COLO829 (cell line): ENCODE results near the gene WRNIP1.
"Not testable (repeated sequence)": the region's sequence is repeated elsewhere in the genome, so short reads cannot be mapped to it uniquely, and the experiment has no call there.

ENCODE experiments used
- DNase-seq: peaks from one replicate; pipeline ENCODE4 v3.0.0; 2012; ENCODE audit warnings: low spot score

The WRNIP1 gene

DNA sequence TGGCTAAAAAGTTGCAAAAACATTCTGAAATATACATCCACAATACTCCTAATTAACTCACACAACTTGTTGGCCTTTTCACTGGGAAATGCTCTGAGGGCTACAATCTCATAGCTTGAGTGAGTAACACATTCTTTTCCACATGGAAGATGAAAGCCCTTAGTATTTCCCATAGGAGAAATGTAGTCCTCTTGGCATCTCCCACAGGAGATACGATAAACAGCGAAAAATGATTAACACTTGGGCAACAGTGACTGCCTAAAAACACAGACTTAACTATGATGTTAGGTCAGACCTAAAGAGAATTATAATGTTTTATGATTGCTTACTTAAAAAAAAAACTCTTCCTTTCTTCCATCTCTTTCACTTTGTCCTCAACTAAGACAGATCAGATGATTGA, 23.4 kb upstream of the WRNIP1 start:
- no peak for DNase-seq

GRCh38 chr6:2743280-2744208, 21.6 kb upstream of the WRNIP1 start:
- no peak for DNase-seq

- DNase-seq, result no peak
Observed at GRCh38 chr6:2744209-2744771, 20.9 kb upstream of the WRNIP1 start.

DNA sequence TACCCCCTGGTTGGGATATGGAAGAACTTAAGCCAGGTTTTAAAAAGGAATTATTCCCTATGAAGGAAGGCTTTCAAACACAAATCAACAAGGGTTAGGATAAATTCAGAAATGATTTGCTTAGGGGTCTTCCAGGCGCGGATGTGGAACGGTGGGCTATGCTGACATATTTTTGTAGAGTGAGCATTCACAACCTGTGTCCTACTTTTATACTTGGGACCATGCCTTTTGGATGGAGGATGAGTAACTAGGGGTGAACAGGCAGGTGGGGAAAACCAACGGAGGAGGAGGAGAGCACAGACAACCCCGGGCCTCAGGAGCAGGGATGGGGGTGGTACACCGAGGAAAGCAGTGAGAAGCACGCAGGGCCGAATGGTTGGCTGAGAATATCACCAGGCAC, 20.4 kb upstream of the WRNIP1 start:
- no peak for DNase-seq

DNA sequence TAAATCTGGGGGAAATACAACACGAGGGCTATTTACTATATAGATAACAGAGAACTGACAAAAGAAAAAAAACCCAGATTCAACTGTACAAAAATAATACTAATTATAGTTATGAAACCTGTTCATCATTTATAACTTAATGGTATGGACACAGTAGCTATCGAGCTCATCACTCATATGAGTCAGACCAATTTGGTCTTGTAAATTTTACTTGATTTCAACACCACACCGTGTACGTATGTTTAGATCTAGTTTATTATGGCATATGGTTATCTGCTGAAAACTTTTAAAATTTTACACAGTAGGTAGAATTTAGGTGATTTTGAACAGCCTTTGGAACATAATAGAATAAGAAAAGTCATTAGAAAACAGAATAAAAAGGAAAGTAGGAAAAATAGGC, 19.9 kb upstream of the WRNIP1 start:
- DNase-seq, result no peak

GRCh38 chr6:2746557-2747061, 18.6 kb upstream of the WRNIP1 start:
- DNase-seq, result no peak

DNA sequence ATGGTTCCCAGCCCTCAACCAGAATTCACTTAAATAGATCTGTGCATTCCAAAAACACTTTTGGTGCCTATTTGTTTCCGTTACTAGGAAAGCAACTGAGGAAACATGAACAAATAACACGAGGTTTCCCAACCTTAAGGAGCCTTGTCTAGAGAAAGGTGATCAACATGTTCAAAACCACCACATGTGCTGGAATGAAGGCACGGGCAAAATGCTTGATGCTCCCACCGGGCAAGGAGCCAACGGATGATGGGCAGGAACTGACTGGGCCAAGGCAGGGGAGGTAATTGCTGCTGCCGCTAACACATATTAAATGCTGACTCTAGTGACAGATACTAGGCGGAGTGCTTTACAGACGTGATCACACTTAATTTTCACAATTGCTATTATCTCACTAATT, 17.0 kb upstream of the WRNIP1 start:
- no peak for DNase-seq

GRCh38 chr6:2749969-2750600, 15.1 kb upstream of the WRNIP1 start:
- DNase-seq, result peak; percentile 85

- no peak for DNase-seq
Observed at GRCh38 chr6:2750832-2751231, 14.4 kb upstream of the WRNIP1 start, which contains the start of gene MYLK4. Gene MYLK4, minus strand, starts transcription at chr6:2750922. Its CDS starts 1,628 bp downstream, at chr6:2749294.

- DNase-seq, result no peak
Observed at GRCh38 chr6:2751871-2752270, 13.3 kb upstream of the WRNIP1 start.

DNA sequence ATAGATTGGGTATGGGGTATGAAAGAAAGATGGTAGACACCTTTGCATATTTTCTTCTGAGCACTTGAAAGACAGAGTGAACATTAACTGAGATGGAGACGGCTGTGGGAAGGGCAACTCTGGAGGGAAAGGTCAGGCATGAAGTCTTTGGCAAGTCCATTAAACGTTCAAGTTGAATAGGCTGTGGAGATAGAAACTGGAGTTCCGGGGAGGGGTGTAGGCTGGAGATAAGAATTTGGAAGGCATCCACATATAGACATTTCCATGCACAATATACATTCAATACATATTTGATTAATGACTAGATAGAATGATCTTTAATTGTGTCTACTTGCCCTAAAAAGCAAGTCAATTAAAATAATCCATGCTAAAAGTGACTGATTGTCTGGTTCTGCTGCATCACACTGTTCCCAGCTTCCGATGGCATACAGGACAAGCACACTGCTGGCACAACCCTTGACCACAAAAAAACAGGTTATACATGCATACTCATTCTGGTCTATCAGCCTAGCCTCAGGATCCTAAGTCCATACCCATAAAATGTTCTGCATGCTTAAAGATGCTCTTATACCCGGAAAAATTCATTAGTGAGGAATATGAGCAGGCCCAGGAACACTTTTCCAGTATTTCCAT, 12.6 kb upstream of the WRNIP1 start:
- no peak for DNase-seq

- DNase-seq, result no peak
Observed at GRCh38 chr6:2753110-2753489, 12.1 kb upstream of the WRNIP1 start.

DNA sequence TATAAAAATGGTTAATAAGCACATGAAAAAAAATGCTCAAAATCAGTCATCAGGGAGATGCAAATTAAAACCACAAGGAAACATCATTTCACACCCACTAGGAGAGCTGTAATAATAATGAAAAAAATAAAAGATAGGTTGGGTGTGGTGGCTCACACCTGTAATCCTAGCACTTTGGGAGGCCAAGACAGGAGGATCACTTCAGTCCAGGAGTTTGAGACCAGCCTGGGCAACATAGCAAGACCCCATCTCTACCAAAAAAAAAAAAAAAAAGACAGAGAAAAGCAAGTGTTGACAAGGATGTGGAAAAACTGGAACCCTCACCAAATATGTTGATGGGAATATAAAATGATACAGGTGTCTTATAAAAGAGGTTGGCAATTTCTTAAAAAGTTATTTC, 11.4 kb upstream of the WRNIP1 start:
- no peak for DNase-seq

- DNase-seq, result peak; percentile 75
Observed at GRCh38 chr6:2754393-2754792, 10.8 kb upstream of the WRNIP1 start.

DNA sequence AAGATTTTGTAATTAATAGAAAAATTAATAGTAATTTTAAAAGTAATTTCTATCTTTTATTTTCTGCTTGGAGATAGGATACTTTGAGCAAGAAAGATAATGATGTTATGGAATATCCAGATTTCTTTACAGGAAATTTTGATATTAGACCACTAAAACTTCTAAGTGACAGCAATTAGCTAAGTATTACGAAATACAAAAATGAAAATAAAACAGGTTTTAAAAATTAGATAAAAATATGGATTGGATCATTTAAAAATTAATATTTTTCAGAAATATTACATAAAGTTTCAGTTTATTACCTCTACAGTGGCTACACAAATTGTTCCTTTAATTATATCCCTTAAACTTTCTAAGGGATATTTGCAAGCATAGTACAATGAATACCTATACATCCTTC, 10.3 kb upstream of the WRNIP1 start:
- DNase-seq, result no peak

DNA sequence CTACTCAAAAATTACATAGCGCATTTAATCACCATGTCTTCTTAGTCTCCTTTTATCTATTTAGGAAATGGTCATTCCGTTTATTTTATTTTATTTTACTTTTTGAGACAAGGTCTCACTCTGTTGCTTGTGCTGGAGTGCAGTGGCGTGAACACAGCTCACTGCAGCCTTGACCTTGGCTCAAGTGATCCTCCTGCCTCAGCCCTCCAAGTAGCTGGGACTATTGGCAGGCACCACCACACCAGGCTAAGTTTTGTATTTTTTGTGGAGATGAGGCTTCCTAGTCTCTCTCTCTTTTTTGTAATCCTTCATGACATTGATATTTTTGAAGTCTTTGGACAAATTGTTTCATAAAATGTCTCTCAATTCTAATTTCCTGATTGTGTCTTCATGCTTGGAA, 9.7 kb upstream of the WRNIP1 start:
- no peak for DNase-seq

- no peak for DNase-seq
Observed at GRCh38 chr6:2756241-2756640, 9.0 kb upstream of the WRNIP1 start.

DNA sequence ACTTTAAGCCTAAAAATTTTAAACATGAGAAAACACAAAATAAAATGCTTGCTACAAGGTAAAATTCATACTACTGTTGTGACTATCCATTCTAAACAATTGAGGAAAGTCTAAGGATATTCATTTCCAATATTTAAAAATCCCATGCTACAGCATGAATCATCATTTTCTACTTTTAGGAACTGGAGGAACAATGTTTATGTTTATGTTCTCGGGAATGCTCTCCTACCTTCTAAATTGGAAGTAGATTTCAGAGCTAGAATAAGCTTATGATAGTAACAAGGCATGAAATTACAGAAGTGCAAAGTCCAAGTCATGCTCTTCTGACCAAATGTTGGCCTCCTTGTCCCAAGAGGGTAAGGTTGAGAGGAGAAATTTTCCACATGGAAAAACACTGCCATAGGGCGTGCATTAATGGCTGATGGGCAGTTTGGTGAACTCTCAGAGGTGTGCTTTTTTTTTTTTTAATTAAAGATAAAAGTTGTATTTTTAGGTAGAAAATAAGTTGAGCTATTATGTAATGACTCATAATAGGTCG, 8.4 kb upstream of the WRNIP1 start:
- no peak for DNase-seq

DNA sequence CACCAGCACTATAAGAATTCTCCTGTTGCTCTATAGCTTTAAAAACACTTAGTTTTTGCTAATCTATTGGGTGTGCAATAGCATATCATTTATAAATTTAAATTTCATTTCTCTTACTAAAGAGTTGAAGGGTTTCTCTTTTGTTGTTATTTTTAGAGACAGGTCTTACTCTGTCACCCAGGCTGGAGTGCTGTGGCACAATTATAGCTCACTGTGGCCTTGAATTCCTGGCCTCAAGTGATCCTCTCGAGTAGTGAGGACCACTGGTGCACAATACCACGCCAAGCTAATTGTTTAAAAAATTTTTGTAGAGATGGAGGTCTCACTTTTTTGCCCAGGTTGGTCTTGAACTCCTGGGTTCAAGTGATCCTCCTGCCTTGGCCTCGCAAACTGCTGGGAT, 6.2 kb upstream of the WRNIP1 start:
- DNase-seq, result no peak

GRCh38 chr6:2760882-2761842, 4.0 kb upstream of the WRNIP1 start:
- no peak for DNase-seq

DNA sequence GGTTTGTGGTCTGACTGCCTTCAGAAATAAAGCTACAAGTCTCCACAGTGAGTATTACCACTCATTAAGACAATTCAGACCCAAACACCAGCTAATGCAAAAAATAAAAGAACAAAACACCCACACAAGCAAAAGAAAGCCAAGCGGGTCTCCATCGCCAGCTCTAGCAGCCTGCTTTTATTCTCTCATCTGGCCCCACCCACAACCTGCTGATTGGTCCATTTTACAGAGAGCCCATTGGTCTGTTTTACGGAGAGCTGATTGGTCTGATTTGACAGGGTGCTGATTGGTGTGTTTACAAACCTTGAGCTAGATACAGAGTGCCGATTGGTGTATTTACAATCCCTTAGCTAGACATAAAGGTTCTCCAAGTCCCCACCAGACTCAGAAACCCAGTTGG, 2.3 kb upstream of the WRNIP1 start:
- DNase-seq, result not testable (repeated sequence)
